HepG2 (cell line): Measurements from ENCODE around the gene PTPRM. TPM values are rescaled to one million over a fixed set of nuclear protein-coding genes. Genes with fewer than 3 reads are reported as not detected.

ENCODE experiments used
- ATAC-seq: fragments of 200-7000 bp; cut with Tn5 transposase; 3 replicates; pipeline ENCODE4 v1.9.1; 2020; ENCODE audit warnings: mild to moderate bottlenecking, moderate library complexity
- BruUV-seq: library from RNA; stranded (reverse); fragments of 400-500 nt; replicated peaks from 2 replicates; lab custom pipeline; 2021; lab: Mats Ljungman, UMichigan
- CTCF ChIA-PET: fragments of 300-600 bp; formaldehyde crosslinking; extraction: SDS; loops from one replicate; lab custom pipeline; 2021; ENCODE audit warnings: low total read pairs, inconsistent platforms, low intra/inter-chr PET ratio; lab: Yijun Ruan, JAX
- POLR2A ChIA-PET: fragments of 350-600 bp; sonication (Branson Sonifier 250); formaldehyde crosslinking; loops from one replicate; lab custom pipeline; 2020; ENCODE audit warnings: antibody characterized with exemption, inconsistent platforms; lab: Yijun Ruan, JAX
- DNase-seq: peaks from one replicate; pipeline ENCODE4 v3.0.0-alpha.2; 2015; ENCODE audit warnings: low spot score
- FAIRE-seq: peaks from 3 replicates; lab custom pipeline; 2011; peaks lifted over from hg19 to GRCh38; lab: Jason Lieb, UNC
- H2AFZ ChIP-seq: one replicate; pipeline ENCODE4 v1.6.1; 2011; ENCODE audit warnings: low read length, inconsistent platforms
- H3K27ac ChIP-seq: fragments of 300-600 bp; 3 replicates; pipeline ENCODE4 v1.8.0; 2011; ENCODE audit warnings: mixed run types, mild to moderate bottlenecking, mixed read lengths, low read length, inconsistent platforms; ENCODE audit not compliant: insufficient read depth; ENCODE audit errors: extremely low read length
- H3K27me3 ChIP-seq, 2 experiments: fragments of 200-600 bp in 1 of 2; 2 replicates in 1 of 2; 3 replicates in 1 of 2; pipeline versions ENCODE4 v1.6.0 to v1.8.0; 2011; ENCODE audit warnings: low read length in 2 of 2, mild to moderate bottlenecking in 2 of 2, moderate library complexity in 2 of 2, inconsistent platforms in 1 of 2; ENCODE audit not compliant: insufficient read depth in 2 of 2, control insufficient read depth in 1 of 2
- H3K36me3 ChIP-seq, 2 experiments: fragments of 200-600 bp in 1 of 2; replicated peaks in 1 of 2; 2 replicates in 1 of 2; 3 replicates in 1 of 2; pipeline versions ENCODE4 v1.5.1 to v1.8.0; 2011; ENCODE audit warnings: low read length in 2 of 2, inconsistent platforms in 1 of 2; ENCODE audit not compliant: insufficient read depth in 2 of 2, control insufficient read depth in 1 of 2
- H3K4me1 ChIP-seq: 2 replicates; pipeline ENCODE4 v1.5.1; 2012; ENCODE audit warnings: low read length, inconsistent platforms; ENCODE audit not compliant: insufficient read depth
- H3K4me2 ChIP-seq: 2 replicates; pipeline ENCODE4 v1.6.0; 2011; ENCODE audit warnings: low read depth, low read length, inconsistent platforms
- H3K4me3 ChIP-seq, 3 experiments: fragments of 200-600 bp in 1 of 3; sonication (generic), shearing (Covaris generic) in 1 of 3; replicated peaks in 1 of 3; 2 replicates each; pipeline ENCODE4 v1.5.1; 2011 to 2016; ENCODE audit warnings: low read length in 3 of 3, inconsistent platforms in 2 of 3, low read depth in 2 of 3, mild to moderate bottlenecking in 2 of 3, control low read depth in 1 of 3, mixed read lengths in 1 of 3; ENCODE audit not compliant: insufficient read depth in 1 of 3
- H3K79me2 ChIP-seq: one replicate; pipeline ENCODE4 v1.6.1; 2011; ENCODE audit warnings: low read length, inconsistent platforms; ENCODE audit not compliant: insufficient read depth
- H3K9ac ChIP-seq: 2 replicates; pipeline ENCODE4 v1.6.0; 2011; ENCODE audit warnings: mild to moderate bottlenecking, low read depth, low read length, inconsistent platforms; ENCODE audit not compliant: insufficient read depth
- H3K9me3 ChIP-seq: 2 replicates; pipeline ENCODE4 v1.5.1; 2012; ENCODE audit warnings: mild to moderate bottlenecking, low read length
- H4K20me1 ChIP-seq: 2 replicates; pipeline ENCODE4 v1.6.0; 2011; ENCODE audit warnings: inconsistent platforms, mild to moderate bottlenecking, low read length, moderate library complexity; ENCODE audit not compliant: insufficient read depth
- ATM ChIP-seq: fragments of 450-650 bp; IDR thresholded peaks from 2 replicates; pipeline ENCODE4 v1.7.1; 2017; ENCODE audit warnings: mild to moderate bottlenecking, borderline replicate concordance
- CENPX ChIP-seq: sonication (generic); formaldehyde crosslinking; IDR thresholded peaks from 2 replicates; pipeline ENCODE4 v1.9.0; 2021; ENCODE audit warnings: mild to moderate bottlenecking, missing genetic modification reagents, moderate library complexity
- DZIP1 ChIP-seq: sonication (generic); formaldehyde crosslinking; IDR thresholded peaks from 2 replicates; pipeline ENCODE4 v1.5.0; 2020; ENCODE audit warnings: mild to moderate bottlenecking, missing genetic modification reagents
- FIP1L1 ChIP-seq: fragments of 200-400 bp; formaldehyde crosslinking; IDR thresholded peaks from 2 replicates; pipeline ENCODE4 v1.6.1; 2018; ENCODE audit warnings: low read depth, mild to moderate bottlenecking, low read length, moderate library complexity, borderline replicate concordance; ENCODE audit not compliant: insufficient read depth
- FOXO4 ChIP-seq: sonication (generic); formaldehyde crosslinking; conservative IDR thresholded peaks from 2 replicates; pipeline ENCODE4 v1.8.1; 2023; ENCODE audit warnings: missing genetic modification reagents
- FUBP1 ChIP-seq: sonication (generic); formaldehyde crosslinking; IDR thresholded peaks from 2 replicates; pipeline ENCODE4 v1.5.1; 2020; ENCODE audit warnings: missing genetic modification reagents, mild to moderate bottlenecking, borderline replicate concordance
- HNRNPH1 ChIP-seq: fragments of 200-400 bp; formaldehyde crosslinking; optimal IDR thresholded peaks from 2 replicates; pipeline ENCODE3; 2017; ENCODE audit warnings: mild to moderate bottlenecking, low read depth, low read length
- KLF6 ChIP-seq: IDR thresholded peaks from 2 replicates; pipeline ENCODE4 v1.8.0; 2016; ENCODE audit warnings: missing biosample characterization, missing genetic modification reagents
- SIN3A ChIP-seq: IDR thresholded peaks from 2 replicates; pipeline ENCODE4 v1.6.1; 2011; ENCODE audit warnings: low read depth, mild to moderate bottlenecking, control low read depth, low read length, borderline replicate concordance
- TGIF2 ChIP-seq: IDR thresholded peaks from 2 replicates; pipeline ENCODE4 v1.6.1; 2016; ENCODE audit warnings: control low read depth, missing compliant biosample characterization
- ZFYVE20 ChIP-seq: sonication (generic); formaldehyde crosslinking; IDR thresholded peaks from 2 replicates; pipeline ENCODE4 v1.8.0; 2023; ENCODE audit warnings: low read depth, mild to moderate bottlenecking, moderate library complexity, missing genetic modification reagents, borderline replicate concordance
- ZKSCAN5 ChIP-seq: sonication (generic); formaldehyde crosslinking; IDR thresholded peaks from 2 replicates; pipeline ENCODE4 v1.5.1; 2020; ENCODE audit warnings: mild to moderate bottlenecking, missing genetic modification reagents
- ZNF672 ChIP-seq: sonication (generic); formaldehyde crosslinking; IDR thresholded peaks from 2 replicates; pipeline ENCODE4 v1.8.1; 2022; ENCODE audit warnings: missing genetic modification reagents
- WGBS: methylation state at CpG from one replicate; pipeline ENCODE4 v1.1.6; 2017; ENCODE audit warnings: low lambda C conversion rate; 5-methylcytosine and 5-hydroxymethylcytosine counted together
- in situ Hi-C: cut with HindIII; loops from 2 replicates; pipeline ENCODE4 v1.10.0; 2017; ENCODE audit warnings: low pct_unique_long_range_greater_than_20kb; ENCODE audit not compliant: extremely low pct_ligation_motif_present
- intact Hi-C: fragments of 100-400 bp; cut with micrococcal nuclease; formaldehyde crosslinking; loops from one replicate; pipeline ENCODE4 v1.10.0; 2022; ENCODE audit not compliant: unreplicated experiment
- polyA plus RNA-seq, 8 experiments: library from polyadenylated mRNA; depleted of rRNA in 3 of 8; stranded (reverse) in 7 of 8; unstranded in 1 of 8; fragments of >200 nt; fragmentation: Illumina TruSeq in 4 of 8; extraction: Trizol in 4 of 8; gene quantifications; 2 replicates each; pipeline versions ENCODE4 v1.2.1 to v1.2.3, GENCODE V29; 2011 to 2016; ENCODE audit warnings: low read depth in 4 of 8, missing spikeins in 1 of 8, mixed read lengths in 1 of 8; ENCODE audit not compliant: insufficient read depth in 1 of 8
- total RNA-seq, 5 experiments: library from RNA; depleted of rRNA; stranded (reverse); fragments of >200 nt; fragmentation: Illumina TruSeq; extraction: Trizol; gene quantifications; 2 replicates each; pipeline ENCODE4 v1.2.3, GENCODE V29; 2016; ENCODE audit warnings: low read depth in 1 of 5

PTPRM gene
- total and polyA plus RNA-seq, 2 of the 13 experiments (the other 11 are each of a cell fraction or from before 2014, with no cell fraction given), result 12.6 to 108 TPM

- no peak for TF ChIP-seq FUBP1
Observed at GRCh38 chr18:8406868-8407250, 839.7 kb downstream of the PTPRM start (continued).

GRCh38 chr18:8409151-8409550 is 842.0 kb downstream of the PTPRM start:
- Histone ChIP-seq H3K27ac (no peak overlapping the region), H3K9me3 (peaks cover 15% of the 10 kb centered on the region), H3K4me1 (peaks cover 7% of the 10 kb centered on the region; the same call in 1 of the 2 replicates), H3K4me2 (no peak overlapping the region), H3K9ac (no peak overlapping the region), H3K27me3 (no peaks in the 10 kb centered on the region), H2AFZ (no peak overlapping the region), H4K20me1 (no peaks in the 10 kb centered on the region), H3K36me3 (no peaks in the 10 kb centered on the region), H3K79me2 (no peaks in the 10 kb centered on the region), H3K4me3 (no peak overlapping the region)
- in situ Hi-C loops (no loop called here), intact Hi-C loops (no loop called here)
- ChIA-PET CTCF (no interaction called here), POLR2A (no interaction called here)
- ATAC-seq (no peak), FAIRE-seq (no peak), DNase-seq (no peak)
- BruUV-seq, result no TSS peak
- 96% methylated on average over 3 of the region's 3 CpGs for WGBS
- TF ChIP-seq ZNF672 (no peak), TGIF2 (no peak), CENPX (no peak), HNRNPH1 (no peak), KLF6 (no peak), ATM (no peak), DZIP1 (no peak), SIN3A (no peak), FOXO4 (CRISPR knock-in tag) (no peak), FIP1L1 (no peak), ZKSCAN5 (no peak), ZFYVE20 (no peak)
